Ascending aorta (tissue), 2 donors: ENCODE measurements around the gene BRIX1. TPM values are rescaled to one million over a fixed set of nuclear protein-coding genes. Genes with fewer than 3 reads are reported as not detected.
"Not testable (repeated sequence)": the region's sequence is repeated elsewhere in the genome, so short reads cannot be mapped to it uniquely, and the experiment has no call there.

Experiments used
- DNase-seq, 2 donors: peaks; one replicate each; pipeline ENCODE4 v3.0.0-alpha.2; 2019; ENCODE audit warnings: low spot score in 2 of 2
- H3K27ac ChIP-seq, 2 donors: fragments of 200-600 bp; sonication (generic); one replicate each; pipeline ENCODE4 v1.5.1; 2016 to 2017; ENCODE audit warnings: mild to moderate bottlenecking in 1 of 2
- H3K27me3 ChIP-seq: fragments of 200-600 bp; sonication (generic); one replicate; pipeline ENCODE4 v1.5.1; 2017
- H3K36me3 ChIP-seq, 2 donors: fragments of 200-600 bp; sonication (generic); one replicate each; pipeline ENCODE4 v1.5.1; 2016
- H3K4me1 ChIP-seq, 2 donors: fragments of 200-600 bp; sonication (generic); one replicate each; pipeline ENCODE4 v1.5.1; 2016 to 2017; ENCODE audit warnings: mild to moderate bottlenecking in 1 of 2
- H3K4me3 ChIP-seq, 2 donors: fragments of 200-600 bp; sonication (generic); one replicate each; pipeline ENCODE4 v1.5.1; 2016 to 2017; ENCODE audit warnings: mild to moderate bottlenecking in 1 of 2
- H3K9me3 ChIP-seq, 2 donors: fragments of 200-600 bp; sonication (generic); one replicate each; pipeline ENCODE4 v1.5.1; 2016
- intact Hi-C: fragments of 100-400 bp; cut with DNase I; formaldehyde crosslinking; loops from one replicate; pipeline ENCODE4 v1.15.1; 2023
- total RNA-seq: library from RNA; depleted of rRNA; stranded (reverse); fragments of >200 nt; gene quantifications from one replicate; pipeline ENCODE4 v1.1.0, GENCODE V29; 2016
- TF ChIP-seq, protein P1 (sequence below), 3 experiments: fragments of 200-600 bp in 2 of 3; fragments of 450-650 bp in 1 of 3; sonication (generic) in 2 of 3; IDR thresholded peaks; one replicate each; pipeline ENCODE4 v1.5.1; 2016 to 2019; ENCODE audit warnings: antibody characterized with exemption in 3 of 3, mild to moderate bottlenecking in 1 of 3, moderate library complexity in 1 of 3

BRIX1 gene
- total RNA-seq, 1 donor from 2014 or later: 8.5 TPM

DNA sequence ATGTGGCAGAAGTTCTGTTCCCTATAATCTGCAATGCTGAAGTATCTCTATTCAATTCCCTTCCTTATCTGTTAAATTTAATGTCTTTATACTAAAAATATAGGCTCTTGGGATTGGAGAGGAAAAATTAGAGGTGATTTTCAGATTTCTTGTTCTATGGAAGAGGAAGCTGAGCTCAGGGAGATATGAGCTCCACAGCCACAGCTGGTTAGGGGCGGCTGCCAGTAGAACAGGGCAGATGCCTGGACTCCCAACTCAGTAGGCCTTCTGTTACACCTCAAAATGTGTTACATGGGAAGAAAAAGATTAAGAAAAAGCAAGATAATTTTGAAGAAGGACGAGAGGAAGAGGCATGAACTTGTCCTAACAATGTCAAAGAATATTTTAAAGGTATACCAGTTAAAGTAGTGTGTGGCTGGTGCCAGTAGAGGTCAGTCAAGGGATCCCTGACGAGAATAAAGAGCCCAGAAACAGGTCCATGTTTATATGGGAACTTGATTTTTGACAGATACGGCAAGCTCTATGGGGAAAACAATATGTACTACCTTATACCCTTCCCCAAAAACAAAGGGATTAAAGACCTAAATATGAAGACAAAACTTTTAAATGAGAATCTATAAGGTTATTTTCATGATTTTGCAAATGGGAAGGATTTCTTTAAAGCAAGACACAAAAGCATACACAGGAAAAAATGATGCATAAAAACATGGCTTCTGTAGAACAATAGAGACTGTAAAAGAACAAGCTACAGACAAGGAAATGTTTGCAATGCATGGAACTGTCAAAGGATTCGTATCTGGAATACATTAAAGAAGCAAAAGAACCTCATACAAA lies 42.6 kb downstream of the BRIX1 start:
- no peak overlapping the region for H3K27ac ChIP-seq

DNA sequence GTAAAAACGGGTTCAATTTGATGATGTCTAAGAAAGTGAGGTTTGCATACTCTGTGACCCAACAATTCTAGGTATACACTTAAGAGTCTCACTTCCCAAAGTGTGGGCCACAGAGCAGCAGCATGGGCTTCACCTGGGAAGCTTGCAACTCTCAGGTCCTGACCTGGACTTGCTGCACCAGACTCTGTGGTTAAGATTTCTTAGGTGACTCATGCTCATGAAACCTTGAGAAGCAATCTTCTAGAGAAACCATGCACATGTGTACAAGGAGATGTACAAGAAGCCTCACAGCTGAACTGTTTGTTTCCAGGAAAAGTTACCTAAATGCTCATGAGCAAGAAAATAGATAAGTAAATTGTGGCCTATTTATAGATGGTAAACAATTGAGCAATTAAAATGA lies 43.8 kb downstream of the BRIX1 start:
- H3K9me3 ChIP-seq: no peaks in the 10 kb centered on the region
- DNase-seq: no peak
- TF ChIP-seq, protein P1, sequence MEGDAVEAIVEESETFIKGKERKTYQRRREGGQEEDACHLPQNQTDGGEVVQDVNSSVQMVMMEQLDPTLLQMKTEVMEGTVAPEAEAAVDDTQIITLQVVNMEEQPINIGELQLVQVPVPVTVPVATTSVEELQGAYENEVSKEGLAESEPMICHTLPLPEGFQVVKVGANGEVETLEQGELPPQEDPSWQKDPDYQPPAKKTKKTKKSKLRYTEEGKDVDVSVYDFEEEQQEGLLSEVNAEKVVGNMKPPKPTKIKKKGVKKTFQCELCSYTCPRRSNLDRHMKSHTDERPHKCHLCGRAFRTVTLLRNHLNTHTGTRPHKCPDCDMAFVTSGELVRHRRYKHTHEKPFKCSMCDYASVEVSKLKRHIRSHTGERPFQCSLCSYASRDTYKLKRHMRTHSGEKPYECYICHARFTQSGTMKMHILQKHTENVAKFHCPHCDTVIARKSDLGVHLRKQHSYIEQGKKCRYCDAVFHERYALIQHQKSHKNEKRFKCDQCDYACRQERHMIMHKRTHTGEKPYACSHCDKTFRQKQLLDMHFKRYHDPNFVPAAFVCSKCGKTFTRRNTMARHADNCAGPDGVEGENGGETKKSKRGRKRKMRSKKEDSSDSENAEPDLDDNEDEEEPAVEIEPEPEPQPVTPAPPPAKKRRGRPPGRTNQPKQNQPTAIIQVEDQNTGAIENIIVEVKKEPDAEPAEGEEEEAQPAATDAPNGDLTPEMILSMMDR (IDR thresholded peaks at IDR 0.05): no peak
- H3K4me3 ChIP-seq: no peak overlapping the region
- peaks cover 3 to 24% of the 10 kb centered on the region in 2 donors for H3K36me3 ChIP-seq
- no peaks in the 10 kb centered on the region for H3K27me3 ChIP-seq
- no peaks in the 10 kb centered on the region for H3K4me1 ChIP-seq
- intact Hi-C loops: no loop called here
- no peak overlapping the region for H3K27ac ChIP-seq

More for the DNA sequence above, 42.6 kb downstream of the BRIX1 start:
- no peak overlapping the region for H3K4me3 ChIP-seq
- no peaks in the 10 kb centered on the region for H3K27me3 ChIP-seq
- no peaks in the 10 kb centered on the region for H3K4me1 ChIP-seq
- TF ChIP-seq, protein P1 (IDR thresholded peaks at IDR 0.05): peak in 2 of 3 experiments; percentile 33 to 41
- H3K36me3 ChIP-seq: peaks cover 14 to 35% of the 10 kb centered on the region in 2 donors
- DNase-seq: no peak
- H3K9me3 ChIP-seq: no peaks in the 10 kb centered on the region
- intact Hi-C loops: no loop called here

DNA sequence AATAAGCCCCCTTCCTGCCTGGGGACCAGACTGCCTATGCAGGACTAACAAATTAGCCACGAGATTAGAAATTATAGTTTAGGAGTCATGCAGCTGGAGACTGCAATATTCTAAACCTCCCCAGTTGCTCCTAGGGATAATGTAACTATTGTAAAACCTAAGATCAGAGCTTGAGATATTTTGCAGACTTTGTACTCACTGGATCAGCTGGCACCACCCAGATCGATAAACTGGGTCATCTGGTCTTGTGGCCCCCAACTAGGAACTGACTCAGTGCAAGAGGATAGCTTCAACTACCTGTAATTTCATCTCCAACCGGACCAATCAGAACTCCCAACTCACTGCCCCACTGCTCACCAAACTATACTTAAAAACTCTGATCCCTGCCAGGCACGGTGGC lies 52.0 kb downstream of the BRIX1 start:
- no peaks in the 10 kb centered on the region for H3K9me3 ChIP-seq
- TF ChIP-seq, protein P1 (IDR thresholded peaks at IDR 0.05): no peak
- no peak for DNase-seq
- no peak overlapping the region for H3K4me3 ChIP-seq
- intact Hi-C loops: no loop called here
- no peaks in the 10 kb centered on the region for H3K27me3 ChIP-seq
- H3K36me3 ChIP-seq: no peaks in the 10 kb centered on the region
- no peak overlapping the region for H3K27ac ChIP-seq
- H3K4me1 ChIP-seq: no peaks in the 10 kb centered on the region

DNA sequence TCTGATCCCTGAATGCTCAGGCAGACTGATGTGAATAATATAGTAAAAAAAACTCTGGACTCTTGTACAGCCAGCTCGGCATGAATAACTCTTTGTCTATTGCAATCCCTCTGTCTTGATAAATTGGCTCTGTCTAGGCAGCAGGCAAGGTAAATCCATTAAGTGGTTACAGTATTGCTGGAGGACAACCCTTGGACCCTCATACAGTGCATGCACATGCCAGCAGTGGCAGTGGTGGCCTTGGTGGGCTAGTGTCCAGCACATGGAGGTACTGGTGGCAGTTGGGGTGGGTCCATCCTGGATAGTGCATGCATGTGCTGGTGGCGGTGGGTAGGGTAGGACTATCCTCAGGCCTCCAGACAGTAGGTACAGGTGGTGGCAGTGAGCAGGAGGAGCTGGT lies 52.7 kb downstream of the BRIX1 start:
- Histone ChIP-seq H3K9me3 (no peaks in the 10 kb centered on the region), H3K4me3 (no peak overlapping the region), H3K27me3 (no peaks in the 10 kb centered on the region), H3K4me1 (no peaks in the 10 kb centered on the region), H3K27ac (no peak overlapping the region), H3K36me3 (no peaks in the 10 kb centered on the region)
- no peak for DNase-seq
- TF ChIP-seq, protein P1 (IDR thresholded peaks at IDR 0.05): no peak
- intact Hi-C loops: no loop called here

DNA sequence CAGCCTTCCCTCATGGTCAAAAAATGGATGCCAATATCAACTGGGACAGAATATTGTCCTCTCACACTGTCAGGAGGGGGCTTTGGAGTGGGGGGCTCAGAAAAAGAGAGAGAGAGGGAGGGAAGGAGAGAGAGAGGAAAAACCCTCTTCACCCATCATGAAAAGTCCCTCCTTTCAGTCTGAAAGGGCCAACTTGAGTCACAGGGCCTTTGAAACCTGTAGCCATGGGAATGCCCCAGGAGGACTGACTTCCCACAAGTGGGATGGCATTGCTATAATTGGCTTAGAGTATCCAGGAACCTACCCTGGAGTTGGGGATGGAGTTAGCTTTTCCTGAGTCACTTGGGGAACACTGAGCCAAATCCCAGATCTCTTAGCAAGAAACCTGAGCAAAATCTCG lies 55.0 kb downstream of the BRIX1 start:
- TF ChIP-seq, protein P1 (IDR thresholded peaks at IDR 0.05): no peak
- intact Hi-C loops: no loop called here
- Histone ChIP-seq H3K36me3 (no peaks in the 10 kb centered on the region), H3K4me1 (no peaks in the 10 kb centered on the region), H3K9me3 (no peaks in the 10 kb centered on the region), H3K27me3 (no peaks in the 10 kb centered on the region), H3K27ac (no peak overlapping the region), H3K4me3 (no peak overlapping the region)
- no peak for DNase-seq

DNA sequence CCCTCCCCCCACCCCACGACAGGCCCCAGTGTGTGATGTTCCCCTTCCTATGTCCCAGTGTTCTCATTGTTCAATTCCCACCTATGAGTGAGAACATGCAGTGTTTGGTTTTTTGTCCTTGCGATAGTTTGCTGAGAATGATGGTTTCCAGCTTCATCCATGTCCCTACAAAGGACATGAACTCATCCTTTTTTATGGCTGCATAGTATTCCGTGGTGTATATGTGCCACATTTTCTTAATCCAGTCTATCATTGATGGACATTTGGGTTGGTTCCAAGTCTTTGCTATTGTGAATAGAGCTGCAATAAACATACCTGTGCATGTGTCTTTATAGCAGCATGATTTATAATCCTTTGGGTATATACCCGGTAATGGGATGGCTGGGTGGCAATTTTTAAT lies 56.1 kb downstream of the BRIX1 start:
- H3K4me3 ChIP-seq, H3K36me3 ChIP-seq, H3K9me3 ChIP-seq, H3K27me3 ChIP-seq, intact Hi-C loops, H3K27ac ChIP-seq, H3K4me1 ChIP-seq, DNase-seq: not testable (repeated sequence)

Other genes starting within 250 kb of the BRIX1 start
- gene TTC23L, start 76.5 kb upstream of the BRIX1 start, total RNA-seq: not detected
- gene RAD1, start 207 bp upstream of the BRIX1 start, total RNA-seq: 2.0 TPM
- gene DNAJC21, start 13.8 kb downstream of the BRIX1 start, total RNA-seq: 30.5 TPM
- not detected for gene AGXT2, start 132.2 kb downstream of the BRIX1 start, total RNA-seq